Activated naive CD8-positive, alpha-beta T cell (primary cell): ENCODE data around the gene PLCH2.

Experiments used
- H3K27ac Mint-ChIP-seq: one replicate; pipeline ENCODE4 v1.8.0; 2021; ENCODE audit warnings: mixed read lengths
- H3K27me3 Mint-ChIP-seq: one replicate; pipeline ENCODE4 v1.8.0; 2021; ENCODE audit warnings: mixed read lengths
- H3K36me3 Mint-ChIP-seq: one replicate; pipeline ENCODE4 v1.8.0; 2021; ENCODE audit warnings: mixed read lengths
- H3K4me1 Mint-ChIP-seq: one replicate; pipeline ENCODE4 v1.8.0; 2021; ENCODE audit warnings: low read depth, mixed read lengths
- H3K4me3 Mint-ChIP-seq: one replicate; pipeline ENCODE4 v1.8.0; 2021; ENCODE audit warnings: mild to moderate bottlenecking, mixed read lengths
- H3K9me3 Mint-ChIP-seq: one replicate; pipeline ENCODE4 v1.8.0; 2021; ENCODE audit warnings: low read depth, mixed read lengths

Gene PLCH2

GRCh38 chr1:2474104-2474844, 1.8 kb upstream of the PLCH2 start:
- H3K27me3 Mint-ChIP-seq = no peaks in the 10 kb centered on the region

GRCh38 chr1:2474933-2475371, 1.1 kb upstream of the PLCH2 start:
- no peaks in the 10 kb centered on the region for H3K9me3 Mint-ChIP-seq
- H3K4me1 Mint-ChIP-seq = no peaks in the 10 kb centered on the region
- no peak overlapping the region for H3K27ac Mint-ChIP-seq
- H3K36me3 Mint-ChIP-seq = no peaks in the 10 kb centered on the region
- H3K4me3 Mint-ChIP-seq = no peak overlapping the region
- no peaks in the 10 kb centered on the region for H3K27me3 Mint-ChIP-seq

More at GRCh38 chr1:2474104-2474844, 1.8 kb upstream of the PLCH2 start:
- H3K4me3 Mint-ChIP-seq = no peak overlapping the region
- no peaks in the 10 kb centered on the region for H3K36me3 Mint-ChIP-seq
- no peak overlapping the region for H3K27ac Mint-ChIP-seq
- H3K9me3 Mint-ChIP-seq = no peaks in the 10 kb centered on the region
- H3K4me1 Mint-ChIP-seq = no peaks in the 10 kb centered on the region

DNA sequence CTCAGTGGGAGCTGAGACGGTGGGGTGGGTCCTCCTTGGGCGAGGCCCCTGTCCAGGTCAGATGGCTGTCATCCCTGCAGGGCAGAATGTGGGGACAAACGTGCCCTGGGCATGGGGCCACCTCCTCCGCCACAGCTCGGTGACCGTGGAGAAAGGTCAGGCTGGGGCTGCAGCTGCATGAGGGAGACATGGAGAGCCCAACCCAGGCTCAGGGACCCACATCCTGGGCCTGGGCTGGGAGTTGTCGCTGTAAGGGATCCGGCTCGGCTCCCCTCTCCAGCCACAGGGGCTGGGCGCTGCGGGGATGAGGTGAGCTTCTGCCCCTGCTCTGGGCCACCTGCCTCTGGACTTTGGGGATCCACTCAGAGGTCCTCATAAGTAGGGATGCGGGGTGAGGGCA, 518 bp upstream of the PLCH2 start:
- Mint-ChIP-seq H3K4me1 (no peaks in the 10 kb centered on the region), H3K4me3 (no peak overlapping the region), H3K27me3 (no peaks in the 10 kb centered on the region), H3K36me3 (no peaks in the 10 kb centered on the region), H3K9me3 (no peaks in the 10 kb centered on the region), H3K27ac (no peak overlapping the region)

DNA sequence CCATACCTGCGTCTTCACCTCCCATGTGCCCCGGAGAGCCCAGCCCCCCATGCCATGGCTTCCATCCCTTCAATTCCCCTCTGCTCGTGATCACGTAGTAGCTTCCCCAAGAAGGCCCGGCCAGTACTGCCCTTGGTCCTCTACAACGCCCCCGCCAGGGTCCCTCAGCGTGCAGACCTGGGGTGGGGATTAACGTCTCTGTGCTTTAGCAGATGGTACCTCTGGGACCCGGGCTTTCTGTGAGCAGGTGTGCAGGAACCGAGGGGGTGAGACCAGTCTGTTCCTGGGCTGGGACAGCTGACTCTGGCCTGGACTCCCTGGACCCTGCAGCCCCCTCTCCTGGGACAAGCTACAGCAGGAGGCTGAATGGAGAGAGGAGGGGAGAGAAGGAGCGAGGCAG, 1.2 kb downstream of the PLCH2 start:
- no peak overlapping the region for H3K4me3 Mint-ChIP-seq
- H3K9me3 Mint-ChIP-seq = no peaks in the 10 kb centered on the region
- H3K27me3 Mint-ChIP-seq = no peaks in the 10 kb centered on the region

GRCh38 chr1:2477791-2478499, 1.9 kb downstream of the PLCH2 start:
- Mint-ChIP-seq H3K4me3 (no peak overlapping the region), H3K9me3 (no peaks in the 10 kb centered on the region), H3K36me3 (no peaks in the 10 kb centered on the region), H3K27me3 (no peaks in the 10 kb centered on the region), H3K27ac (no peak overlapping the region), H3K4me1 (no peaks in the 10 kb centered on the region)

More for the DNA sequence above, 1.2 kb downstream of the PLCH2 start:
- Mint-ChIP-seq H3K36me3 (no peaks in the 10 kb centered on the region), H3K4me1 (no peaks in the 10 kb centered on the region), H3K27ac (no peak overlapping the region)

DNA sequence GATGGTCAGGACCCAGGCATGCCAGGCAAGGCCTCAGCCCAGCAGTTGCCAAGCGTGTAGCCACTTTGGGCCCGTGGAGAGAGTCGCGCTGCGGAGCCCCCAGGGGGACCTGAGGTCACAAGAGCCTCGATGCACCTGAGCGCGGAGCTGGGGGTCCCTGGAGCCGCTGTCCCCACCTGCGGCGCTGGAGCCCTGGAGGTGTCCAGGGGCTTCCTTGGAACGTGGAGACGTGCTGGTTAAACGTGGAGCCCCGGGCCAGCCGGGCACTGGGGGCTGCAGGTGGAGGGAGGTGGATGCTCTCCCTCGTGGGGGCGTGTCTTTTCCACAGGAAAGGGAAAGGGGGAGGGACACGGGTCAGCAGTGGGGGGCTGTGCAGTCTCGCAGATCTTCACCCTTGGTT, 3.1 kb downstream of the PLCH2 start:
- Mint-ChIP-seq H3K27ac (no peak overlapping the region), H3K36me3 (peaks cover 2% of the 10 kb centered on the region), H3K4me3 (no peak overlapping the region), H3K4me1 (no peaks in the 10 kb centered on the region), H3K27me3 (no peaks in the 10 kb centered on the region), H3K9me3 (no peaks in the 10 kb centered on the region)

- Mint-ChIP-seq H3K4me3 (no peak overlapping the region), H3K9me3 (no peaks in the 10 kb centered on the region), H3K4me1 (no peaks in the 10 kb centered on the region), H3K36me3 (peaks cover 2% of the 10 kb centered on the region), H3K27ac (no peak overlapping the region), H3K27me3 (no peaks in the 10 kb centered on the region)
Measured at GRCh38 chr1:2479618-2480017, 3.5 kb downstream of the PLCH2 start.

DNA sequence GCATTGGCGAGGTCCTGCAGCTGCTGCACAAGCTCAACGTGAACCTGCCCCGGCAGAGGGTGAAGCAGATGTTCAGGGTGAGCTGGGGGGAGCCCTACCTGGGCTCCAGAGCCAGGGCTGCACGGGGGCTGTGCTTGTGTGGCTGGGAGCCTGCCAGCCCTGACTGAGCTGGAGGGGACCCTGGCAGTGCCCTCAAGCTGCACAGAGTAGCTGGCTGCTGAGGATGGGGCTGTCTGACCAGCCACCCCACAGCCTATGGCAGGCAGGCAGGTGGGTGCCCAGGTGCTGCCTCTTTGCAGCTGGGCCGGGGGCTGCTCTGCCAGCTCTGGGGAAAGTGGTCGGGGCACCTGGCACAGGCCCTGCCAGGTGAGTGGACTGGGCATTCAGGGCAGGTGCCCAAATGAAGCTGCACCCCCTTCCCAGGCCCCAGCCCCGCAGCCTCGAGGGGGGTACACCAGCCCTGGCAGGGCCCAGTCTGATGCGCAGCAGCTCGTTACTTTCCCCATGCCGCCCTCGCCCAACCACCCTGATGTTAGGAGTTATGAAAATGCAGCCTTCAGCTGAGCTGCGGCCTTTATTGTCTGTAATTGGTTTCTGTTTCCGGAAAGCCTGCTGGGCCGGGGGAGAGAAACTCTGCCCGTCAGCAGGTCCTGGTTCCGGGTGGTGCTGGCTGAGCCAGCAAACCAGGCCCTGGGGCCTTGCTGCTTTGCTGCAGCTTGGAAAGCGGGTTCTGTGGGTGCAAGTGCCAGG, 4.3 kb downstream of the PLCH2 start:
- H3K27ac Mint-ChIP-seq = no peak overlapping the region

GRCh38 chr1:2480986-2481364, 4.9 kb downstream of the PLCH2 start:
- Mint-ChIP-seq H3K27ac (no peak overlapping the region), H3K36me3 (peaks cover 2% of the 10 kb centered on the region), H3K9me3 (no peaks in the 10 kb centered on the region), H3K4me1 (no peaks in the 10 kb centered on the region), H3K4me3 (no peak overlapping the region), H3K27me3 (no peaks in the 10 kb centered on the region)

More for the DNA sequence above, 4.3 kb downstream of the PLCH2 start:
- Mint-ChIP-seq H3K36me3 (peaks cover 2% of the 10 kb centered on the region), H3K9me3 (no peaks in the 10 kb centered on the region), H3K4me3 (no peak overlapping the region), H3K4me1 (no peaks in the 10 kb centered on the region), H3K27me3 (no peaks in the 10 kb centered on the region)

- Mint-ChIP-seq H3K27me3 (no peaks in the 10 kb centered on the region), H3K4me3 (no peak overlapping the region), H3K27ac (no peak overlapping the region), H3K4me1 (no peaks in the 10 kb centered on the region), H3K9me3 (no peaks in the 10 kb centered on the region), H3K36me3 (peaks cover 2% of the 10 kb centered on the region)
Measured at GRCh38 chr1:2481885-2482284, 5.8 kb downstream of the PLCH2 start.

- Mint-ChIP-seq H3K4me1 (no peaks in the 10 kb centered on the region), H3K9me3 (no peaks in the 10 kb centered on the region), H3K27ac (no peak overlapping the region), H3K36me3 (peaks cover 2% of the 10 kb centered on the region), H3K27me3 (no peaks in the 10 kb centered on the region), H3K4me3 (no peak overlapping the region)
Measured at GRCh38 chr1:2482588-2482987, 6.5 kb downstream of the PLCH2 start.

DNA sequence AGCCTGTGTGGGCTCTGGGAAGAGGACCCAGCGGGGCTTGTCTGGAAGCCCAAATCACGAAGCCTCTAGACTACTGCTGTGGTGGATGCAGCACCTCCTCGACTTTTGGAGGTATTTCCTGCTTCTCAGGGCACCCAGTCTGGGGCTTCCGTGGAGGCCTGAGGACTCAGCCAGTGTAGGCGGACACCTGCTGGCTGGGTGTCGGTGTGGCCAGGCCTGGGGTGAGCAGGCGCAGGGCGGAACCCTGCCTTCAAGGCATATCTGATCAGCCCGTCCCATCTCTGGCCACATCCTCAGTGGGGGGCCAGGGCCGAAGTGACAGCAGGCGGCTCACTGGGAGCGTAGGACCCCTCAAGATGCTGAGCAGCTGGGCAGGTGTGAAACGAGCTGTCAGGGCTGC, 6.9 kb downstream of the PLCH2 start:
- H3K4me3 Mint-ChIP-seq = no peak overlapping the region
- H3K9me3 Mint-ChIP-seq = no peaks in the 10 kb centered on the region
- H3K27me3 Mint-ChIP-seq = no peaks in the 10 kb centered on the region
- peaks cover 4% of the 10 kb centered on the region for H3K36me3 Mint-ChIP-seq
- no peaks in the 10 kb centered on the region for H3K4me1 Mint-ChIP-seq
- no peak overlapping the region for H3K27ac Mint-ChIP-seq

DNA sequence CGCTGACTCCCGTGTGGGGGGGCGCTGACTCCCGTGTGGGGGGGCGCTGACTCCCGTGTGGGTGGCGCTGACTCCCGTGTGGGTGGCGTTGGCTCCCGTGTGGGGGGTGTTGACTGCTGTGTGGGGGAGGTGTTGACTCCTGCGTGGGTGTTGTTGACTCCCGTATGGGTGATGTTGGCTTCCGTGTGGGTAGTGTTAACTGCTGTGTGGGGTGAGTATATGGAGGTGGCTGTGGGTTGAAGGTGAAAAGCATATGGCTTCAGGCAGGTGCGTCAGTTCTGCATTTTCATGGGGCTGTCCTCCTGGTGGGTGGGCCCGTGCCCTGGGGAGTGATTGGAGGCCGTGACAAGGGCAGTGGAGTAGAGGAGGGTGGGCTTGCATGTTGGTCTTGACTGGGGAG, 7.9 kb downstream of the PLCH2 start:
- no peak overlapping the region for H3K4me3 Mint-ChIP-seq
- no peaks in the 10 kb centered on the region for H3K4me1 Mint-ChIP-seq
- peaks cover 7% of the 10 kb centered on the region for H3K36me3 Mint-ChIP-seq
- no peaks in the 10 kb centered on the region for H3K9me3 Mint-ChIP-seq
- no peak overlapping the region for H3K27ac Mint-ChIP-seq
- no peaks in the 10 kb centered on the region for H3K27me3 Mint-ChIP-seq

DNA sequence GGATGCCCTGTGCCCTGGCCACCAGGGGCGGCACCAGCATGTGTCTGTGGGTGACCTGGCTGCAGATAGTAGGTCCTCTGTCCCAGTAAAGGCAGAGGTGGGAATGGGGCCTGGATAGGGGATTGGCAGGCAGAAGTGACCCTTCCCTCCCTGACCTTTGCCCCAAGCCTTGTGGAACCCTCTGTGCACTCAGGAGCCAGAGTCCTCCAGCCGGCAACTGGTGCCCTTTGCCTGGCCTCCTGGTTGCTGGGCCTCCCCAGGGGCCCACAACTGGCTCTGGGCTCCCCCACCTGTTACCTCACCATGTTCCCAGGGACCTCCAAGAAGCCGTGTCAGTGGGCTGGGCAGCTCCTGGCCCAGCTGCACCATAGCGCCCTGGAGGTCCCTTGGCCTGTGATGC, 10.0 kb downstream of the PLCH2 start:
- no peaks in the 10 kb centered on the region for H3K9me3 Mint-ChIP-seq
- no peak overlapping the region for H3K4me3 Mint-ChIP-seq
- H3K36me3 Mint-ChIP-seq = peaks cover 9% of the 10 kb centered on the region
- H3K27ac Mint-ChIP-seq = no peak overlapping the region
- no peaks in the 10 kb centered on the region for H3K4me1 Mint-ChIP-seq
- H3K27me3 Mint-ChIP-seq = no peaks in the 10 kb centered on the region

GRCh38 chr1:2486558-2486957, 10.5 kb downstream of the PLCH2 start:
- no peak overlapping the region for H3K4me3 Mint-ChIP-seq
- peaks cover 9% of the 10 kb centered on the region for H3K36me3 Mint-ChIP-seq
- no peaks in the 10 kb centered on the region for H3K27me3 Mint-ChIP-seq
- no peaks in the 10 kb centered on the region for H3K4me1 Mint-ChIP-seq
- H3K9me3 Mint-ChIP-seq = no peaks in the 10 kb centered on the region
- H3K27ac Mint-ChIP-seq = no peak overlapping the region
